GM18873 (cell line): ENCODE results near the gene PHLPP2.

ENCODE experiments used
- ATAC-seq: cut with Tn5 transposase; IDR thresholded peaks from one replicate; pipeline ENCODE4 v1.9.1; 2021; ENCODE audit warnings: mild to moderate bottlenecking, moderate library complexity, moderate number of reproducible peaks; ENCODE audit not compliant: unreplicated experiment, low FRiP score

Gene PHLPP2

GRCh38 chr16:71724320-71724751 lies at the start of gene PHLPP2:
PHLPP2 (minus strand) TSS chr16:71724701; CDS start chr16:71714795, 9,906 bp downstream.
- ATAC-seq: no peak

GRCh38 chr16:71771571-71771970 lies 47.1 kb upstream of the PHLPP2 start:
- ATAC-seq: no peak

- no peak for ATAC-seq
These were observed 44.7 kb upstream of the PHLPP2 start for GRCh38 chr16:71769222-71769621.

GRCh38 chr16:71767060-71767900 lies 42.8 kb upstream of the PHLPP2 start:
- no peak for ATAC-seq

GRCh38 chr16:71762186-71762585 lies 37.7 kb upstream of the PHLPP2 start:
- no peak for ATAC-seq

- ATAC-seq: no peak
These were observed 36.6 kb upstream of the PHLPP2 start for GRCh38 chr16:71761097-71761496.

- ATAC-seq: no peak
These were observed 33.8 kb upstream of the PHLPP2 start for GRCh38 chr16:71758293-71758760.

GRCh38 chr16:71754652-71755051 lies 30.2 kb upstream of the PHLPP2 start:
- ATAC-seq: no peak

- ATAC-seq: no peak
These were observed 29.6 kb upstream of the PHLPP2 start for GRCh38 chr16:71754108-71754507.

GRCh38 chr16:71748226-71748625 lies 23.7 kb upstream of the PHLPP2 start:
- ATAC-seq: no peak

GRCh38 chr16:71746442-71747046 lies 22.0 kb upstream of the PHLPP2 start:
- ATAC-seq: no peak

- no peak for ATAC-seq
These were observed 14.4 kb upstream of the PHLPP2 start for GRCh38 chr16:71738855-71739254.

- no peak for ATAC-seq
These were observed 13.0 kb upstream of the PHLPP2 start for GRCh38 chr16:71737501-71737900.

GRCh38 chr16:71734511-71734910 lies 10.0 kb upstream of the PHLPP2 start:
- ATAC-seq: no peak

GRCh38 chr16:71732587-71732986 lies 8.1 kb upstream of the PHLPP2 start:
- ATAC-seq: no peak

- no peak for ATAC-seq
These were observed 3.2 kb upstream of the PHLPP2 start for GRCh38 chr16:71727551-71728324.

GRCh38 chr16:71726476-71727315 lies 2.2 kb upstream of the PHLPP2 start:
- ATAC-seq: no peak

- ATAC-seq: peak; percentile 51
These were observed 773 bp downstream of the PHLPP2 start for GRCh38 chr16:71723537-71724319.

- peak; percentile 29 for ATAC-seq
These were observed 1.5 kb downstream of the PHLPP2 start for GRCh38 chr16:71722801-71723536.
